ENCODE measurements around the gene BRF1. TPM values are rescaled to one million over a fixed set of nuclear protein-coding genes. Genes with fewer than 3 reads are reported as not detected.
A peak's percentile ranks its signal among the peaks of the same experiment; 100 is the strongest.

The BRF1 gene
- polyA plus RNA-seq, 1 of the 3 experiments (the other 2 are of a cell fraction), result 15.7 TPM

DNA sequence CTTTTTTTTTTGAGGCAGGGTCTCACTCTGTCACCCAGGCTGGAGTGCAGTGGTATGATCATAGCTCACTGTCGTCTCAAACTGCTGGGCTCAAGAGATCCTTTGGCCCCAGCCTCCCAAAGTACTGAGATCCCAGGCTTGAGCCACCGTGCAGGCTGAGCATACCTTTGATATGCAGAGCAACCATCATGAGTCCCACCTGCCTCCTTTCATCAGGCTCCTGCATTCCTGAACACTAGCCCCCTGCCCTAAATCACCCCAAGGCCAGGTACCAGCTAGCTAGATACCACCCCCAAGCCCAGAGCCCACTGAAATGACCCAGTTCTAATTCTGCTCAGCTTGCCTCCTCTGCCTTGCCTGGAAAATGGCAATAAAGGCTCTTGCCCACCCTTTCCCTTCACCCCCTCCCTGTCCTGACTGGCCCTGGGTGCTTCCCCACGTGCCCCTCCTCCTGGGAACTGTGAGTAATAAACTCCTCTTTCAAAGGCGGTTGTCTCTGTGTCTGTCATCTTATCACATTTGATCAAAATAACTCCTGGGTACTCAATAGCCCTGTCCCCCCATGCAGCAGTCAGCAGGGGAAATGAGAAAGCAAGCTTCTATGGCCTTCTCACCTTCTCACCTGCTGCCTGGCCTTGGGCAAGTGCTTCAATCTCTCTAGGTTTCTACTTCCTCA, 6.4 kb upstream of the BRF1 start:
- Histone ChIP-seq H3F3A (replicated peaks; ENCODE audit: insufficient read depth) (no peaks in the 10 kb centered on the region), H3K79me2 (ENCODE audit: insufficient read depth) (no peaks in the 10 kb centered on the region), H2AFZ (ENCODE audit: low read depth) (no peak overlapping the region), H3K4me2 (no peak overlapping the region), H3K4me1 (ENCODE audit: control insufficient read depth in 1 of 2, insufficient read depth in 2 of 2, low read depth in 1 of 2, low read length in 1 of 2) (no peaks in the 10 kb centered on the region; a peak in 1 of 4 replicates), H3K9me3 (no peaks in the 10 kb centered on the region), H3K4me3 (ENCODE audit: low read depth in 2 of 2, low read length in 1 of 2) (no peak overlapping the region), H3K36me3 (replicated peaks in 1 of 2; ENCODE audit: control insufficient read depth in 1 of 2, insufficient read depth in 2 of 2, low read length in 1 of 2) (no peaks in the 10 kb centered on the region), H3K27me3 (ENCODE audit: insufficient read depth) (no peaks in the 10 kb centered on the region), H3K9me2 (no peaks in the 10 kb centered on the region), H3K9ac (no peak overlapping the region), H4K20me1 (ENCODE audit: insufficient read depth) (no peaks in the 10 kb centered on the region), H3K27ac (ENCODE audit: low read depth in 2 of 2, low read length in 1 of 2) (no peak overlapping the region)
- POLR2A ChIA-PET, result no interaction called here
- CTCF ChIA-PET, result interaction anchor here (0.6 kb wide), 1 partner anchor 139 kb away, joined by 3 read pairs; the partner anchor contains the start of gene JAG2
- WGBS (ENCODE audit: low lambda C conversion rate), result 66% methylated on average over 4 of the region's 4 CpGs
- no peak for TF ChIP-seq RCOR1 (IDR thresholded peaks at IDR 0.05; ENCODE audit: low read length)
- TF ChIP-seq RAD21 (IDR thresholded peaks at IDR 0.05; ENCODE audit: low read length), result no peak
- no peak for TF ChIP-seq NRF1 (IDR thresholded peaks at IDR 0.05; ENCODE audit: low read depth, low read length)
- no peak for TF ChIP-seq FOSL2 (IDR thresholded peaks at IDR 0.05; ENCODE audit: borderline replicate concordance, low read depth)
- no peak for TF ChIP-seq MEF2A (IDR thresholded peaks at IDR 0.05; ENCODE audit: borderline replicate concordance, low read depth)
- TF ChIP-seq, protein P1, sequence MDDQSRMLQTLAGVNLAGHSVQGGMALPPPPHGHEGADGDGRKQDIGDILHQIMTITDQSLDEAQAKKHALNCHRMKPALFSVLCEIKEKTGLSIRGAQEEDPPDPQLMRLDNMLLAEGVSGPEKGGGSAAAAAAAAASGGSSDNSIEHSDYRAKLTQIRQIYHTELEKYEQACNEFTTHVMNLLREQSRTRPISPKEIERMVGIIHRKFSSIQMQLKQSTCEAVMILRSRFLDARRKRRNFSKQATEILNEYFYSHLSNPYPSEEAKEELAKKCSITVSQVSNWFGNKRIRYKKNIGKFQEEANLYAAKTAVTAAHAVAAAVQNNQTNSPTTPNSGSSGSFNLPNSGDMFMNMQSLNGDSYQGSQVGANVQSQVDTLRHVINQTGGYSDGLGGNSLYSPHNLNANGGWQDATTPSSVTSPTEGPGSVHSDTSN (IDR thresholded peaks at IDR 0.05), result no peak
- TF ChIP-seq FOXJ3 (CRISPR knock-in tag; IDR thresholded peaks at IDR 0.05), result no peak
- no peak for TF ChIP-seq RFX5 (IDR thresholded peaks at IDR 0.05; ENCODE audit: low read length)
- TF ChIP-seq, protein P2, sequence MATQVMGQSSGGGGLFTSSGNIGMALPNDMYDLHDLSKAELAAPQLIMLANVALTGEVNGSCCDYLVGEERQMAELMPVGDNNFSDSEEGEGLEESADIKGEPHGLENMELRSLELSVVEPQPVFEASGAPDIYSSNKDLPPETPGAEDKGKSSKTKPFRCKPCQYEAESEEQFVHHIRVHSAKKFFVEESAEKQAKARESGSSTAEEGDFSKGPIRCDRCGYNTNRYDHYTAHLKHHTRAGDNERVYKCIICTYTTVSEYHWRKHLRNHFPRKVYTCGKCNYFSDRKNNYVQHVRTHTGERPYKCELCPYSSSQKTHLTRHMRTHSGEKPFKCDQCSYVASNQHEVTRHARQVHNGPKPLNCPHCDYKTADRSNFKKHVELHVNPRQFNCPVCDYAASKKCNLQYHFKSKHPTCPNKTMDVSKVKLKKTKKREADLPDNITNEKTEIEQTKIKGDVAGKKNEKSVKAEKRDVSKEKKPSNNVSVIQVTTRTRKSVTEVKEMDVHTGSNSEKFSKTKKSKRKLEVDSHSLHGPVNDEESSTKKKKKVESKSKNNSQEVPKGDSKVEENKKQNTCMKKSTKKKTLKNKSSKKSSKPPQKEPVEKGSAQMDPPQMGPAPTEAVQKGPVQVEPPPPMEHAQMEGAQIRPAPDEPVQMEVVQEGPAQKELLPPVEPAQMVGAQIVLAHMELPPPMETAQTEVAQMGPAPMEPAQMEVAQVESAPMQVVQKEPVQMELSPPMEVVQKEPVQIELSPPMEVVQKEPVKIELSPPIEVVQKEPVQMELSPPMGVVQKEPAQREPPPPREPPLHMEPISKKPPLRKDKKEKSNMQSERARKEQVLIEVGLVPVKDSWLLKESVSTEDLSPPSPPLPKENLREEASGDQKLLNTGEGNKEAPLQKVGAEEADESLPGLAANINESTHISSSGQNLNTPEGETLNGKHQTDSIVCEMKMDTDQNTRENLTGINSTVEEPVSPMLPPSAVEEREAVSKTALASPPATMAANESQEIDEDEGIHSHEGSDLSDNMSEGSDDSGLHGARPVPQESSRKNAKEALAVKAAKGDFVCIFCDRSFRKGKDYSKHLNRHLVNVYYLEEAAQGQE (IDR thresholded peaks at IDR 0.05; ENCODE audit: low read depth, low read length), result no peak
- no peak for TF ChIP-seq NFIC (IDR thresholded peaks at IDR 0.05; ENCODE audit: borderline replicate concordance)
- TF ChIP-seq, protein P3, sequence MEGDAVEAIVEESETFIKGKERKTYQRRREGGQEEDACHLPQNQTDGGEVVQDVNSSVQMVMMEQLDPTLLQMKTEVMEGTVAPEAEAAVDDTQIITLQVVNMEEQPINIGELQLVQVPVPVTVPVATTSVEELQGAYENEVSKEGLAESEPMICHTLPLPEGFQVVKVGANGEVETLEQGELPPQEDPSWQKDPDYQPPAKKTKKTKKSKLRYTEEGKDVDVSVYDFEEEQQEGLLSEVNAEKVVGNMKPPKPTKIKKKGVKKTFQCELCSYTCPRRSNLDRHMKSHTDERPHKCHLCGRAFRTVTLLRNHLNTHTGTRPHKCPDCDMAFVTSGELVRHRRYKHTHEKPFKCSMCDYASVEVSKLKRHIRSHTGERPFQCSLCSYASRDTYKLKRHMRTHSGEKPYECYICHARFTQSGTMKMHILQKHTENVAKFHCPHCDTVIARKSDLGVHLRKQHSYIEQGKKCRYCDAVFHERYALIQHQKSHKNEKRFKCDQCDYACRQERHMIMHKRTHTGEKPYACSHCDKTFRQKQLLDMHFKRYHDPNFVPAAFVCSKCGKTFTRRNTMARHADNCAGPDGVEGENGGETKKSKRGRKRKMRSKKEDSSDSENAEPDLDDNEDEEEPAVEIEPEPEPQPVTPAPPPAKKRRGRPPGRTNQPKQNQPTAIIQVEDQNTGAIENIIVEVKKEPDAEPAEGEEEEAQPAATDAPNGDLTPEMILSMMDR (IDR thresholded peaks at IDR 0.05), result no peak
- no peak for TF ChIP-seq ELF1 (IDR thresholded peaks at IDR 0.05)
- TF ChIP-seq, protein P4, sequence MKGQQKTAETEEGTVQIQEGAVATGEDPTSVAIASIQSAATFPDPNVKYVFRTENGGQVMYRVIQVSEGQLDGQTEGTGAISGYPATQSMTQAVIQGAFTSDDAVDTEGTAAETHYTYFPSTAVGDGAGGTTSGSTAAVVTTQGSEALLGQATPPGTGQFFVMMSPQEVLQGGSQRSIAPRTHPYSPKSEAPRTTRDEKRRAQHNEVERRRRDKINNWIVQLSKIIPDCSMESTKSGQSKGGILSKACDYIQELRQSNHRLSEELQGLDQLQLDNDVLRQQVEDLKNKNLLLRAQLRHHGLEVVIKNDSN (IDR thresholded peaks at IDR 0.05; ENCODE audit: borderline replicate concordance, low read depth), result no peak
- no peak for TF ChIP-seq GATA2 (CRISPR knock-in tag; IDR thresholded peaks at IDR 0.05)
- TF ChIP-seq TEAD4 (IDR thresholded peaks at IDR 0.05; ENCODE audit: borderline replicate concordance, insufficient read depth), result no peak
- DNase-seq, result peak; percentile 6

Data from SK-N-SH (cell line).